Astrocyte (in vitro differentiated cells and primary cell): ENCODE data around the gene AKT3.
"Not testable (repeated sequence)": the region's sequence is repeated elsewhere in the genome, so short reads cannot be mapped to it uniquely, and the experiment has no call there.

Experiments used
- EZH2 ChIP-seq: IDR thresholded peaks from 2 replicates; pipeline ENCODE4 v1.6.1; 2012; ENCODE audit warnings: mild to moderate bottlenecking, low read length, inconsistent platforms; ENCODE audit not compliant: insufficient read depth
- TF ChIP-seq, protein P1 (sequence below): IDR thresholded peaks from 2 replicates; pipeline ENCODE4 v1.5.1; 2011; ENCODE audit warnings: low read depth, mild to moderate bottlenecking, inconsistent platforms, low read length, moderate library complexity; ENCODE audit not compliant: insufficient read depth

- TF ChIP-seq, protein P1, sequence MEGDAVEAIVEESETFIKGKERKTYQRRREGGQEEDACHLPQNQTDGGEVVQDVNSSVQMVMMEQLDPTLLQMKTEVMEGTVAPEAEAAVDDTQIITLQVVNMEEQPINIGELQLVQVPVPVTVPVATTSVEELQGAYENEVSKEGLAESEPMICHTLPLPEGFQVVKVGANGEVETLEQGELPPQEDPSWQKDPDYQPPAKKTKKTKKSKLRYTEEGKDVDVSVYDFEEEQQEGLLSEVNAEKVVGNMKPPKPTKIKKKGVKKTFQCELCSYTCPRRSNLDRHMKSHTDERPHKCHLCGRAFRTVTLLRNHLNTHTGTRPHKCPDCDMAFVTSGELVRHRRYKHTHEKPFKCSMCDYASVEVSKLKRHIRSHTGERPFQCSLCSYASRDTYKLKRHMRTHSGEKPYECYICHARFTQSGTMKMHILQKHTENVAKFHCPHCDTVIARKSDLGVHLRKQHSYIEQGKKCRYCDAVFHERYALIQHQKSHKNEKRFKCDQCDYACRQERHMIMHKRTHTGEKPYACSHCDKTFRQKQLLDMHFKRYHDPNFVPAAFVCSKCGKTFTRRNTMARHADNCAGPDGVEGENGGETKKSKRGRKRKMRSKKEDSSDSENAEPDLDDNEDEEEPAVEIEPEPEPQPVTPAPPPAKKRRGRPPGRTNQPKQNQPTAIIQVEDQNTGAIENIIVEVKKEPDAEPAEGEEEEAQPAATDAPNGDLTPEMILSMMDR: not testable (repeated sequence)
- TF ChIP-seq EZH2: not testable (repeated sequence)
Observed at GRCh38 chr1:243877058-243877457, 27.0 kb upstream of the AKT3 start.
